Activated T-helper 1 cell treated with Interleukin-2 at 50 U/mL for 16 hours (primary cell): ENCODE measurements around the gene MRFAP1L1.
"Not testable (repeated sequence)": the region's sequence is repeated elsewhere in the genome, so short reads cannot be mapped to it uniquely, and the experiment has no call there.

ENCODE experiments used
- DNase-seq: peaks from one replicate; pipeline ENCODE4 v3.0.0-alpha.2; 2020; ENCODE audit warnings: low read depth

Gene MRFAP1L1

DNA sequence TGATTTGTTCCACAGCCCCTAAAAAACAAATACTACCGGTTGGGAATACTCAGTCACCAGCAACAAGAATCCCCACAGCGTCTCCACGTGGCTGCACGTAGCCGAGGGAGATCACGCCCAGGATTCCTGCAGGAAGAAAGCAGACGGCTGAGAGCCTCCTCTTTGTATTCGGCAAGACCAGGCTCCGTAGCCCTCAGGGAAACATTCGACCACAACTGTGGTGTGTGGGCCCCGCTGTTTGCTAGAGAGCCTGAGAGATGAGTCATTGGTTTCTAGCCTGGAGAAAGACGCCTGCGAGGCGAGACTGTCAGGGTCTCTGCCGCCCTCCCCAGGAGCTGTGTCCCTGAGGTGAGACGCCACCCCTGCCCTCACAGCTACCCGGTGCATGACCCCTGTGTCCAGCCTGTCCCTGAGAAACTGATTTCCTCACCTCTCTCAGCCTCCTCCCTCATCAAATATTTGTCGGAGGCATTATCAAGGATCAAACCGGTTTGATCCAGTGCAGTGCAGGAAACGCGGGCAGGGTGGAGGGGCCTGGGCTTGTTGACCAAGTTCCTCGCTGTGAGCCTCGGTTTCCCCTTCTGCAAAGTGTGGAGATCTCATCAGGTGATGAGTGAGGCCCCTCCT, 20.7 kb downstream of the MRFAP1L1 start:
- peak; percentile 67 for DNase-seq

DNA sequence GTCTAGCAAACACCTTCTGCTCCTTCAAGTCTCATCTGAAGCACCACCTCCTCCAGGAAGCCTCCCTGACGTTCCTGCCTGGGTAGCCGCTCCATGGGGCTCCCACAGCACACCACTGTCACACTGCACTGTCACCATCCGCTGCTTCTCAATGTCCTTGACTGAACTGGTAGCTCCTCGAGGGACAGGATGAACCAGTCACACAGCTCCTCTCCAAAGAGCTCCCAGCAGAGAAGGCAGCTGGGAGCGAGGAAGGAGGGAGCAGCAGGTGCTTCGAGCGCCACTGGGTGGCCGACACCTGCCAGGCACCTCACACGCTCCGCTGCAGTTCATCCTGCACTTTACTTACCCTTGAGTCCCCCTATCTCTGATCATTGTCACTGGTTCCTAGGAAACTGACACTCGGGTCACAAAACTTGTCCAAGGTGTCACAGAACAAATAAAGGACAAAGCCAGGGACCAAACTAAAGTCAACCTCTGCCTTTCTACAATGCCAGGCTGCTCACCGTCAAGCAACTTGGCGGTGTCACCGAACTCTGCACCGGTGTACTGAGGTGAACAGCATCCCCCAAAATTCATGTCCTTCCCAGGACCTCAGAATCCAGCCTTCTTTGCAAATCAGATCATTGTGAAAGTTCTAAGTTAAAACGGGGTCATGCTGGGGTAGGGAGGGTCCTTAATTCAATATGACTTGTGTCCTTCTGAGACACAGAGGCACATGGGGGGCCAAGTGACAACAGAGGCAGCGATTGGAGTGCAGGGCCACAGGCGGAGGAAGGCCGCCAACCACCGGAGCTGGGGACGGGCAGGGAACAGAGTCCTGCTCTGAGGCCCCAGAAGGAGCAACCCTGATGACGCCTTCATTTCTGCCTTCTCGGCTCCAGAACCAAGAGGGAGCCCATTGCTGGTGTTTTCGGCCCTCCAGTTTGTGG, 21.5 kb downstream of the MRFAP1L1 start:
- no peak for DNase-seq

DNA sequence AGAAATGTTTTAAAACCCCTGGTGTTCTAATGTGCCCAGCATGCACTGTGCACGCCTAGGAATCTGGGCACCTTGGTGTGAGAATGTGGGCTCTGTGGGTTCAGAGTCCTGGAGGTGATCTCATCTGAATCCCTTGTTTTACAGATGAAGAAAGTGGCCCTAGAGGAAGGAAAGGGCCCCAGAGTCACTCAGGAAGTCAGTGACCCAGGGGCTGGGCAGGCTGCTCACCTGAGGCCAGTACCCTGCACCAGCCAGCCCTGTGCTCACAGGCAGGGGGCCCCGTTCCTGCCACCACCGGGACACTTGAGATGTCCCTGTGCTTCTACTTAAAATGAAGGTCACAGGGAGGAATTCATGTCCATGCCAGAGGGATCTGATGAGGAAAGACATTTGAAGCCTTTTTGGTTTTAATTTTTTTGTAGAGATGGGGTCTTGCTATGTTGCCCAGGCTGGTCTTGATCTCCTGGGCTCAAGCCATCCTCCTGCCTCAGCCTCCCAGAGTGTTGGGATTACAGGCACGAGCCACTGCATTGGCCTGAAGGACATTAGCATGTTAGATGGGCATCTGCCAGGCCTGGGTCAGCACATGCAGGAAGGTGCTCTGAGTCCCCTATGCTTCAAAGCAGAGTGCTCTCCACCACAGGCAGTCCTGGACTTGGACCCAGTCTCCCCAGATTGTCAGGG, 23.4 kb downstream of the MRFAP1L1 start:
- DNase-seq, result no peak

DNA sequence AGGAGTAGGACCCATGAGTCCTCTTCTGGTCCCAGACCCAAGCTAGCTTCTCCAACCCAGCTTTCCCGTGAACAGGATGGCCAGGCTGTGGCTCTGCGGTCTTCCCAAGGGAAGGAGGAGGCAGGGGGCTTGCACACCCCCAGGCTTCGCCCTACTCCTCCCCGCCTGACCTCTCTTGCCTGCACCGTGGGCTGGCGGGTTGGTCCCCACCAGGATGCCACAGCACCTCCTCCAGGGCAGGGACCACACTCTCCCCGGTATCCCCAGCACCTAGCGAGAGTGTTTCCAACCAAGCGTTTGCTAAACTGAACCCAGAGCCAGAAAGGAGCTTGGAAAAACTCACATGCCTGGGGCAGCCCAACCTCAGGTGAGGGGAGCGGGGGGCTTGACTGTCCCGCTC, 25.0 kb downstream of the MRFAP1L1 start:
- DNase-seq, result no peak

DNA sequence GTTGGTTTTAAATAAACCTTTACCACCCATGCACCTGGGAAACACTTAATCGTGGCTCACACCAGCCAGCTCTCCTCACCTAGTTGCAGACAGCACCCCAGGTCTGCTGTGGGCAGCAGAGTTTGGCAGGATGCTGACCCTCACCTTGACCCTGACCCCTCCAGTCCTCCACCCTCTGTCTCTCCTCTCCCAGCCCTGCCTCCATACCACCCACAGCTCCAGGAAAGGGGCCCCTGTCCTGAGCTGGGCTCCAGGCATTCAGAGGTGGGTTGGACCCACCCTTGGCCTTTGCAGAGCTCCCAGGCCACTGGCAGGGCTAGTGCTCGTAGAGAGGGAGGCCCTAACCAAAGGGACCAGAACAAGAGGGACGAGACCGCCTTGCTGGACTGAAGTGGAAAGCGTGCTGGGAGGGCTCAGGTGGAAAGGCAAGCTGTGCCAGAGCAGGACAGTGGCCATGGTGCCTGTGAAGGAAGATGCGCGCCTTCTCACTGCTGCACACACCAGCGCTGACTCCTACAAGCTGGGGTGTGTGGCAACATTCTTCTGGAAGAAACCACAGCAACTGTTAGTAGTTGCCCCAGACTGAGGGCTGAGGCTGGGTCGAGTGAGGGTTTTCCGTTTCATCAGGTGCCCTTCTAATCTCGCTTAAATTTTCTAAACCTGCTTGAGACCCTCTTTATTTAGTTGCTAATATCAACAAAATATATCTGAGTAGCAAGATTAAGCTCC, 26.6 kb downstream of the MRFAP1L1 start:
- no peak for DNase-seq

DNA sequence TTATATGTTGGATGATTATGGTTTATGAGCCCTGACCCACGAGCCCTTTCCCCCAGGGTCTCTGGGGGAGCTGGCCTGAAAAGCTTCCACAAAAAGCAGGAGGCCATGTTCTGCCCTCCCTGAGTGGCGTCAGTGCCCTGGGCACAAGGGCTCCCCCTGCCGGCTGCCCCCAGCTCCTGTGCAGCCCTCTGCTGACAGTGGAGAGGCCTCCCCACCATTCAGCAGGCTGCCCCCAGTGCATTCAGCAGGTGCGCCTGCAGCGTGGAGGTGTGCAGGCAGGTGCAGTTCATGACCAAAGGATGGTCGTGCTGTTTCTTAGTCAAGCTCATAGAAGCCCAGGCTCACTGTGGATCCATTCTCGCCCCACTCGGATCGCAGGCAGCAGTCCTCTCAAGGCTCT, 28.5 kb downstream of the MRFAP1L1 start:
- DNase-seq, result no peak

DNA sequence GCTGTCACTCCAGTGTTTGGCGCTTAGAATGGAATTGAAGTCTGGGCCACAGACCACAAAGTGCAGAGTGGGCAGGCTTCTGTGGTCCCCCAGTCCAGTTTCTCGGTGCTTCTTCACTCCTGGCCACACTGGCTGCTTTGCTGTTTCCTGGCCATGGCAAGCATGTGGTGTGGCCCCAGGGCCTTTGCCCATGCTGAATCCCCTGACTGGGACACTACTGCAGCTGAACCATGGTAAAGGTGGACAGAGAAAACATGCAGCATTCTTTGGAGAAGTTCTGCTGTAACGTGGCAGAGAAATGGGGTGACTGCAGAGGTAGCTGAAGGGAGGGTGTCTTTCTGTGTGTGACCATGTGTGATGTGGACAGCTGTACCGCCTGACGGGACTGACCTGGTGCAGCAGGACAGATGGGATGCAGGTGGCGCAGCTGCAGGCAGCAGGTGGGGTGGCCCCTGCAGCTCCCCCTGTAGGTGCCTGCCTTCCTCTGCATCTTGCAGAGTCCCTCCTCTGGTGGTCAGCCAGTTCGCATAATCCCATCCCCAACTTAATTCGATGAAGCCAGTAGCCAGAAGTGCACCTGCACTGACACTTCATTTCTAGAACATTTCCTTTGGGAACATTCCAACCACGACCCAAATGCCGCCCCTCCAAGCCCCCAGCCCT, 29.2 kb downstream of the MRFAP1L1 start:
- DNase-seq, result no peak

DNA sequence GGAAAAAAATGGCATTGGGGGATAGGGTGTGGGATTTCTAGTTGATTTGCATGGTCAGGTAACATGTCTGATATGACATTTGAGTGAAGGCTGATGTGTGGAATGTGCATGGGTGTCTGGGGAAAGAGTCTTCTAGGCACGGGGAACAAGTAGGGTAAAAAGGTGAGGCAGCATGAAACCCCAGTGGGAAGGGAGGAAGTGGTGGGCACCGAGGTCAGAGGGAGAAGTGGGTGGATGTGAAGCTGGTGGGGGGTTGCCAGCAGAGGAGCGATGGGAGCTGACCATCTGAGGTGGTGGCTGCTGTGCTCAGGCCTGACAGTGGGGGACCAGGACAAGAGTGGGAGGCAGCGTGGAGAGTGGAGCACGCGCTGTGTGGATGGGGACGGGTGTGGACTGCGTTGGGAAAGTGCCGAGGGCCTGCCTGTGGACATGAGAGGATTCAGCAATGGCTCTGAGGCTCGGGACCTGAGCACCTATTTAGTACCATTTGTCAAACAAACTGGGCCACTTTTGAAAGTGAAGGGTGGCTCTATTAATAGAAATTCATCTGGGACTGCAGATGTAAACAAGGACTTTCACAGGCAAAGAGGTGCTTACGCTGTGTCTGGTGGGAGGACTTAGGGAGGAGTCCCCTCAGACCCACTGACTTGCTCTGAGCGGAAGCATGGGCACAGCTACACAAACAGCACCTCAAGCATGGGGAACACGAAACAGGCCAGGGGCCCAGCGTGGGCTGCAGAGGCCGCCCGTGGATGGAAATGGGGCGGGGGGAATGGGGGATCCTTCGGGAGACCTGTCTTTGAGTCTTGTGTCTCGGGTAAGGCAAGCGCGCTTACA, 32.7 kb downstream of the MRFAP1L1 start:
- no peak for DNase-seq

DNA sequence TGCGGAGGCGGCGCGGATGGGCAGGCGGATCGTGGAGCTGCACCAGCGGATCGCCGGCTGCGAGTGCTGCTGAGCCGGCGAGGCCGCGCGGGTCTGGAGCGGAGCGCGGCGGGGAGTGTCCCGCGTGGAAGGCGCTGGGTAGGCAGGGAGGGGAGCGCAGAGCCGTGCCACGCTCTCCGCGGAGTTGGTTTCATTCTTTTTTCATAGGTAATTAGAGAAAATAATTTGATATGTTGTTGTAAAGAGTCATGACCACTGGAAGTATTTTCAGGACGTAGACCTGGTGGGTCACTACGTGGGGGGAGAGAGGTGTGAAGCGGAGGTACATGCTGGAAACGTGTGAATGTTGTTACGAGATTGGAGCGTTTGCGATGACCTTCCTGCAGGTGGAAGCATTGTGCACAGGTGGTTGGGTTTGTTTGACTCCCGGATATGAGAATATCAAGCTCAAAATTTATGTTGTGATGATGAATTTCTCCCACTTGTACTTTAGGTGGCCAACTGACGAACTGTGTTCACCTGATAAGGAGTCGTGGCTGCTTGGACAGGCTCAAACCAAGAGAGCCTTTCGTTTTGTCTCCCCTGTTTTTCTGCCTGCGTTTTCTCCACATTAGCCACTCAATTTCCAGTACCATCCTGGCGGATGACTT, 35.0 kb downstream of the MRFAP1L1 start:
- peak; percentile 53 for DNase-seq

DNA sequence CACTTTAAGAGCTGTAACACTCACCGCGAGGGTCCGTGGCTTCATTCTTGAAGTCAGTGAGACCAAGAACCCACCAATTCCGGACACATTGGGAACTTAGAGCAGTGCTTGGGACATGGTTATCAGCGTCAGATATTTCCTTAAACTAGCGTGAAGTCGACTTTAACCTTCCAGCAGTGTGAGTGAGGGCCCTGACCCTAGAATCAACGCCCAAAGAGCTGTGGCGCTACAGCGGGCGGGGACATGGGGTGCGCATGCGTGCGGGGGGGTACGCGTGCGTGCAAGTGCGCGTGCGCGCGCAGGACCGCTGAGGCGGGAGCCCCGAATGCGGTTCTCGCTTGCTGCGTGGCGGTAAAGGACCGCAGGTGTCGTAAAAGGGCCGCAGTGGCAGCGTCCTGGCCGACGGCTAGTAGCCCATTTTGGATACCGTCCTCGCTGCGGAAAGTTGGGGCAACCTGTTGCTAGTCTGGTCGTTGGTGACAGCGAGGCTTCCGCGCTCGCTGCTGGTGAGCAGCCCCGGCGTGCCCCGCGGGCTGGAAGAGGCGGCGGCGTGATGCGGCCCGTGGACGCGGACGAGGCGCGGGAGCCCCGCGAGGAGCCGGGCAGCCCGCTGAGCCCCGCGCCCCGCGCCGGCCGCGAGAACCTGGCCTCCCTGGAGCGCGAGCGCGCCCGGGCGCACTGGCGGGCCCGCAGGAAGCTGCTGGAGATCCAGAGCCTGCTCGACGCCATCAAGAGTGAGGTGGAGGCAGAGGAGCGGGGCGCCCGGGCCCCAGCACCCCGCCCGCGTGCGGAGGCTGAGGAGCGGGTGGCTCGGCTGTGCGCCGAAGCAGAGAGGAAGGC, 35.8 kb downstream of the MRFAP1L1 start:
- peak; percentile 91 for DNase-seq

DNA sequence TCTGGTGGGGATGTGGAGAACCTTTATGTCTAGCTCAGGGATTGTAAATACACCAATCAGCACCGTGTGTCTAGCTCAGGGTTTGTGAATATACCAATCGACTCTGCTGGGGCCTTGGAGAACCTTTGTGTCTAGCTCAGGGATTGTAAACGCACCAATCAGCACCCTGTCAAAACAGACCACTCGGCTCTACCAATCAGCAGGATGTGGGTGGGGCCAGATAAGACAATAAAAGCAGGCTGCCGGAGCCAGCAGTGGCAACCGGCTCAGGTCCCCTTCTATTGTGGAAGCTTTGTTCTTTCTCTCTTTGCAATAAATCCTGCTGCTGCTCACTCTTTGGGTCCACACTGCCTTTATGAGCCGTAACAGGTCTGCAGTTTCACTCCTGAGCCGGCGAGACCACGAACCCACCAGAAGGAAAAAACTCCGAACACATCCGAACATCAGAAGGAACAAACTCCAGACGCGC, 36.4 kb downstream of the MRFAP1L1 start:
- DNase-seq, result not testable (repeated sequence)

DNA sequence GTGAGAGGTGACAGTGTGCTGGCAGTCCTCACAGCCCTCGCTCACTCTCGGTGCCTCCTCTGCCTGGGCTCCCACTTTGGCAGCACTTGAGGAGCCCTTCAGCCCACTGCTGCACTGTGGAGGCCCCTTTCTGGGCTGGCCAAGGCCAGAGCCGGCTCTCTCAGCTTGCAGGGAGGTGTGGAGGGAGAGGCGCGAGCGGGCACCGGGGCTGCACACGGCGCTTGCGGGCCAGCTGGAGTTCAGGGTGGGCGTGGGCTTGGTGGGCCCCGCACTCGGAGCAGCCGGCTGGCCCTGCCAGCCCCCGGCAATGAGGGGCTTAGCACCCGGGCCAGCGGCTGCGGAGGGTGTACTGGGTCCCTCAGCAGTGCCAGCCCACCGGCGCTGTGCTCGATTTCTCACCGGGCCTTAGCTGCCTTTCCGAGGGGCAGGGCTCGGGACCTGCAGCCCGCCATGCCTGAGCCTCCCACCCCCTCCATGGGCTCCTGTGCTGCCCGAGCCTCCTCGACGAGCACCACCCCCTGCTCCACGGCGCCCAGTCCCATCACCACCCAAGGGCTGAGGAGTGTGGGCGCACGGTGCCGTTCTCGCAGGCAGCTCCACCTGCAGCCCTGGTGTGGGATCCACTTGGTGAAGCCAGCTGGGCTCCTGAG, 37.0 kb downstream of the MRFAP1L1 start:
- not testable (repeated sequence) for DNase-seq

DNA sequence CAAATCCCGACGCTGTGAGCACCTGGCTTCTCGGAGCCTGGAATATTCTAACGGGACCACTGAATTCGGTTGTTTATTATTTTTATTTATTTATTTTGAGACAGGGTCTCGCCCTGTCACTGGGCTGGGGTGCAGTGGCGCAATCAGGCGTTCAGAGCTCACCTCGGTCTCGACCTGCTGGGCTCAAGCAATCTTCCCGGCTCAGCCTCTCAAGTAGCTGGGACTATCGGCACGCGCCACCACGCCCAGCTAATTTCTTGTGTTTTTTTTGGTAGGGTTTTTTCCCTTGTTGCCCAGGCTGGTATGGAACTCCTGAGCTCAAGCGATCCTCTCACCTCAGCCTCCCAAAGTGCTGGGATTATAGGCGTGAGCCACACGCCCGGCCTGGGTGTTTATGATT, 37.5 kb downstream of the MRFAP1L1 start:
- no peak for DNase-seq

DNA sequence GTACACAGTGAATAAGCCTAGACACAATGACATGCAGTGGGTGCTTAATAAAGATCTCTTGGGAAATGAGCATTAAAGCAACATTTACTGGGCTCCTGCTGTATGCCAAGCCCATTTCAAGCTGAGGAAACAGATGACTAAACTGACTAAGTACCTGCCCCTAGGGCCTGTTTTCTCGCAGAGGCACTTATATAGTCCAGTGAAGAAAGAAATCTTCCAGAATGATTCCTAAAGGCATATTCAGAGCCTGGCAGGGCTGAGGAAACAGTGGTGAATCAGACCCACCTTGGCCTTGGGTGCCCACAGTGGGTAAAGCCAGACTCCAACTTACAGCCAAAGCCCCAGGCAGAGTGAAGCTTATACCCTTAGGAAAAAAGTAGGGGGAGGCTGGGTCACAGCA, 38.0 kb downstream of the MRFAP1L1 start:
- no peak for DNase-seq

DNA sequence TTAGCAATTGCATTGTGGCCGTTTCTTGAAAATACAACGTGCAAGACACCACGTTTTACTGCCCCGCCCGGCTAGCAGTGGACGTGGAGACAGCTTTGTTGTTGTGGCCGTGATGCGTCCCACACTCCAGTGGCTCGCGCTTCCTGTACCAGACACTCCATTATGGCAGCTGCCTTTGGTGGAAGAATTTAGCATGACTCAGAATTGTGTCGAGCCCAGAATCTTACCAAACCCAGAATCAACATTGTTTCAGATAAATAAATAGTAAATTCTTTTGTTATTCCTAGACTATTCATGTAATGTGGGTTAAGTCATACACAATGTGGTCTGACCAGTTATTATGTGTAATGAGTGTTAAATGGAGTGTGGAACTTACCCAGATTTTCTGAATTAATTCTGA, 41.3 kb downstream of the MRFAP1L1 start:
- DNase-seq, result no peak

DNA sequence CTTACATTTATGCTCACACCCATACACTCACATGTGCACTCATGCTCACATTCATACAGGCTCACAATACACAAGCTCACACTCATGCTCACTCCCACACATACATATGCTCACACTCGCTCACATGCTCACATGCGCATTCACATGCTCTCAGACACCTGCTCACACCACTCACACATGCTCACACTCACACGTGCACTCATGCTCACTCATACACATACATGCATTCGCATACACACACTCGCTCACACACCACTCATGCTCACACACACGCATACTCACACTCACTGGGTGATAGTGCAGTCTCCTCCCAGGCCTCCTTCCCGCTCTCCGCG, 44.4 kb downstream of the MRFAP1L1 start:
- no peak for DNase-seq

DNA sequence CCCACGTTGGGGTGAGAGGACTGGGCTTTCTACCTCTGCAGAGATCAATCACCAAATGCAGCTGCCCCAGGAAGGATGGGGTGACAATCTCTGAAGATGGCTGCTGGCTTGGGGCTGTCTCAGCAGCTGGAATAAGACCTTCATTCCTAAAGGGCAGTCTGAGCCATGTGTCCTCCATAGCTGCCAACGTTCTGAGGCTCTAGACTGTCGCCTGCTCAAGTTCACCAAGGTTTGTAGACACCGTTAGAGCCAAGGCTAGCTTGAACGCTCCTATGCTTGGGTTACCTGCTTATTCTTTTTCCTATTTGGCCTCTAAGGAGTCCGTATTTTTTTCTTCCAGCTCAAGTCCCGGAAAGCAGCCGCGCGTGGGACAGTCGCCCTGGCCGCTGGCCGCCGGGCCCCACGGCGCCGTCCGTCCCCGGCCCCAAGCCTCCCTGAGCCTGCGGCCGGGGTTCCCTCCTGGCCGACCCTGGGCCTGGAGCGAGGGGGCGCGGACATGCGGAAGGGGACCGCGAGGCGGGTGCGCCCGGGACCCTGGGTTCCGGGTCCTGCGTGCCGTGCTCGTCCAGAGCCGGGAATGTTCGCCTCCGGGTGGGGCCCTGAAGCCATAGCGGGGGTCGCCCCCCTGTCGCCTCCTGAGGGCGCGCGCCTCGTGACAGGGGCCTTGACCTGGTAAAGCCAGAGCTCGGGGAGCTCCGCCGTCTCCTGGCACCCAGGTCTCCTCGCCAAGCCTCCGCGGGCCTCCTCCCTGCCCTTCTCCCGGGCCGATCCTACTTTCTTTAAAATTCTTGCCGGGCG, 45.9 kb downstream of the MRFAP1L1 start:
- no peak for DNase-seq

DNA sequence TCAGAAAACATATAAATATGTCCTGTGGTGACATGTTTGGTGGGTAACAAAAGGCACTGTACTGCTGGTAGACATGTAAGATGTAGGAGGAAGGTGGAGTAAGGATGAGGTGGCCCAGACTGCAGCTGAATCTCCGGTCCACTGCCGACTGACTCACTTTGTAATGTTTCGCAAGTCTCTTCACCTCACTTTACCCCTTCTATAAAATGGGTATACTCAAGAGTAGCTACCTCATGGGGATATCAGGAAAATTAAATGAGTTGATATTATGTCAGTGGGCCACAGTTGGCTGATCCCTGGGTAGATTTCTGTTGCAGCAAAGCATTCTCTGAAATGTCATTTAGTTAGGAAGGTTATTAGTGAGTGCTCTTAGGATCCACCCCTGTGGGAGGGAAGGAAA, 47.1 kb downstream of the MRFAP1L1 start:
- DNase-seq, result no peak
